Stimulated activated CD4-positive, alpha-beta T cell treated with anti-CD3 and anti-CD28 coated beads, TNF-alpha, amount 100 ng/mL, for 1 hour (primary cell): ENCODE measurements around the gene NRG3.

Experiments used
- DNase-seq, 3 donors: peaks; one replicate each; pipeline ENCODE4 v3.0.0-alpha.2; 2020; ENCODE audit warnings: low read depth in 3 of 3, low spot score in 1 of 3

The NRG3 gene

DNA sequence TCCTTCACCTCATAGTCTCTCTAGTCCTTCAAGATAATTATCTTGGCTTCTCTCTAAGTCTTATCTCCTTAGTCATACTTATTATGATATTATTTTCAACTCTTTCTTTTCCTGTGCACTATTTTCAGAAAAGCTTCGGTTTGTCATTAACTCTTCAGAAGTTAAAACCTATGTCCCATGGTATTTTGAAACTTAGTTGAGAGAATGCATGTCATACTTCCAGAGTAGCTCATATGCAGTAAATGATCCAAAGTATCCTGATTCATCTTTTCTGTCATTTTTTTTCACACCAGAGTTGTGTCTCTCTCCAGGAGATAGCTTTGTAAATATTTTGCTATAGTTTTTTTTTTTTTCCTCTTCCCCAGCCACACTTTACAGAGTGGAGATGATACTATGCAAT is 1008.6 kb downstream of the NRG3 start:
- DNase-seq: no peak

DNA sequence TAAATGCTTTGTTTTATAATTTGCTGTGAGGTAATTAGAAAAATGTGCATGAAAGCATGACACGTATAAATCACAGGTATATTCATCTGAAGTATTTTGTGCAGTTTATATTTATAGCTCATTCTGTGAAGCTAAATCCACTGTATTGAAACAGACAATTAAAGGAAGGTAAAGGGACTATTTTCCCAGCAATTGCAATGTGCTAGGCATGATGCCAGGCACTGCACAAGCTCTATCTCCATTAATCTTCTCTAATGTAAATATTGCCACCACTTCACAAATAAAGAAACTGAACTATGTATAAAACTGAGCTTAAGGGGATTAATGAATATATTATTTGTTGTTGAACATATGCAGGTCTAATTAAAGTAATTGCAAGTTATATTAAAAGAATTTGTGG is 1012.5 kb downstream of the NRG3 start:
- no peak for DNase-seq

DNA sequence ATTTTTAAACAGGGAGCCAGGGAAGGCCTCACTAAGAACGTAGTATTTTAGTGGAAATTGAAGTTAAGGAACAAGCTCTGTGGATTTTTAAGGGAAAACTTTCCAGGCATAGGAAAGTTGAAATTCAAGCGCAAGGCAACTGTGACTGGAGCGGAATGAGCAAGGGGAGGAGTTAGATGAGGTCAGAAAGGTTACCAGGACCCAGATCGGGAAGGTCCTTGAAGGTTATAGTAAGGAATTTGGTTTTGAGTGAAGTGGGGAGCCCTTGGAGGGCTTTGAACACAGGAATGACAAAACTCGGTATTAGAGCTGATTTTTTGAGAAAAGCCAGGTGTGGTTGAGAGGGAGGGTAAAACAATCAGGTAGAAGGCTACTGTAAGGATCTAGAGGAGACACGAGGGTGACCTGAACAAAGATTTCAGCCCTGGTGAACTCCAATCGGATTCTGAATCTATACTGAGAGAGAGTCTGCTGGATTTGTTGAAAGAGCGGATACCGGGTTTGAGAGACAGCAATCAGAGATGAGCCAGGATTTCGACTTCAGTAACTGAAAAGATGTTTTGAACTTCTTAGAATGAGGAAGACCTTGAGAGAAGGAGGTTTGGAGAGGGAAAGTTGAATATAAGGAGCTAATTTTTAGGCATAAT is 1013.9 kb downstream of the NRG3 start:
- DNase-seq: no peak

DNA sequence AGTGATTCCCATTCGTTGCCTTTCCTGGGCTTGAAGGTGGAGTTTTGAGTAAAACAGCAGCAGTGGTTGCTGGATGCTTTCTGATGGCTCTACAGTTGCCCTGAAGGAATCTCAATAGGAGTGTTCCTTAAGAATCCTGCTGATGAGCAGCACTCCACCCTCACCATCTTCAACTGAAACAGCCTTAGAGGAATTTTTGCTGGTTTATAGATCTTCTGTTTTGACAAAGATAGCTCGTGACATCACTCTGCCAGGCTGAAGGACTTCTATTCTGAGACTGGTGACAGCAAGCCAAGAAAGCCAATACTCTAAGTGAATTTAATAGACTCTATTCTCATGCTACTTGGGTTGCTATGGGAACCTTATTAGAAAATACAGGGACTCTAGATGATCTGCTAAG is 1014.7 kb downstream of the NRG3 start:
- no peak for DNase-seq

DNA sequence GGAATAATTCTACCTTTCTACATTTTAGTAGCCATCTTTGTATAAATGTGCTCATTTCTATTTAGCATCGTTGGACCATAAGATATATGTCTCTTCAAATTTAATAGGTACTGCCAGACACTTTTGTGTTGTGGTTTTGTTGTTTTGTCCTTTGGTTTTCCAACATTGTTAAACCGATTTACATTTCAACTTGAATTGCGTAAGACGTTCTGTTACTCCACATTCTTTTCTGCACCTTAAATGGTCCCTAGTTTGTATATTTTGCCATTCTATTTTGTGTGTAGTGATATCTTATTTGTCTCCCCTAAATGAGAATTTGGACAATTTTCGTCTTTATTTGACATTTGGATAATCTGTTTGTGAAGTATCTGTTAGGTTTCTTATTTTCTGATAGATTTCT is 1015.6 kb downstream of the NRG3 start:
- DNase-seq: no peak

DNA sequence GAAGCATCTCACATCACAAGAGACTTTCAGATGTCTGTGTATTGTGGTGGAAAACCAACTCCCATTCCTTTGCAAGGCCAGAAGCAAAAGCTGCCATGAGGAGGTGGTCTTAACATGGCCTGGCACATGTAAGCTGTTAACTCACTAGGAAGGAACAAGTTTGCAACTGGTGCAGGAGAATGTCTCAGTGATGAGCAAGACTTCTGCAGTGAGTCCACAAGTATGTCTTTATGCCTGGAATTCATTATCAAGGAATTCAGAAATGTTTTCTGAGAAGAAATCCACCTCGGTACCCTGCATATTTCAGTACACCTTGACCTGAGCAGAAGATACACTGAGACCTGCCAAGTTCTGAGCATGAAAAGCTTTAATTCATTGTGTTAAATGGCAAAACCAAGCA is 1033.1 kb downstream of the NRG3 start:
- DNase-seq: no peak

DNA sequence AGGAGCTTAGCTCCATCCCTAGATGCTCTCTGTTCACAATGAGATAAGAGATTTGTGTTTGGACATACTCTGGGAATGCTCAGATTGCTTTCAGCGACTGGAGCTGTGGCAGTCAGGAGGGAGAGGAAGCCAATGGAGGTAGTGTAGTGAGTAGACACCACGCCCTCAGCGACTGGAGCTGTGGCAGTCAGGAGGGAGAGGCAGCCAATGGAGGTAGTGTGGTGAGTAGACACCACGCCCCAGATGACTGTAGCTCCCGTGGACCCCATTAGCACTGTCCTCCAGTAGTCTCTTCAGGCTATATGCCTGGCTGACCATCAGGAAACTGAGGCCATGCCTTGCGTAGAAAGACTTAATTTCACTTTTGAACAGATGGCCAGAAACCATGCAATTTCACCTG is 1033.8 kb downstream of the NRG3 start:
- DNase-seq: no peak

- no peak for DNase-seq
Observed at GRCh38 chr10:82910301-82910700, 1035.3 kb downstream of the NRG3 start.

DNA sequence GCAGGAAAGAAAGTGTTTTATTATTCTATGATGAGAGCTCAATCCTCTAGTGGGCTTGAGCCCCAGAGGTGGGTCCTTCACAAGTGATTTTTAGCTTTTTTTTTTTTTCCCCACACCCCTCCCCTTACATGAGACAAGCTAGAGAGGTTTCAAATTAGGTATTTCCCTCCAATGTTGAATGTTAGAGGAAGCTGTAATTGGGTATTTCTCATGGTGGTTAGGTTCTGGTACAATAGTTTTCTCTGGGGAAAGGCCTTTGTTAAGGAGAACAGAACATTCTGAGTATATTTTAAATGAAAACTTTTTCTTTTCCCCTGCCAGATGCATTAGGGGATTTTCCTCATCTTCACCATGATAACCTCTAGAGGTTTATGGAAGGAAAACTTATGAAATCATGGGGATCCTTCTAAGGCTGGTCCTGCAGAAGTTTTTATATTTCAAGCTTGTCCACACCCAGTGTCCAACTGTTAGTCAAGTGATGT is 1039.7 kb downstream of the NRG3 start:
- no peak for DNase-seq

DNA sequence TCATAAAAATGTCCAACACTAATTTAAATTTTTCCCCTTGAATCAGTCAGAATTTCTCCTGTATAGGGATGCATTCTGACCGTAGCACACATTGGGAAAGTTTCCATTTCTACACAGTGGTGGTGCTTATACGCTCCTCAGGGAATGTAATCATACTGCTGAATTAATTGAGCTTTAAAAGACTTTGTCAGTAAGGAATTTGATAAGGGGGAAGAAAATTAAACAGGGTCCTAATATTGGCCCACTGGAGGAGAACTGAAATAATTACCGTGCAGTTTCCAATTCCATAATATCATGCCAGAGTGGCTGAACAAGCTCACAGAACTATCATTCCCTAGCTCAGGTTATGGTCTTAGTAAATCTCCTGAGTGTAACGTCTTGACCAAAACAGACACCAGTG is 1041.9 kb downstream of the NRG3 start:
- no peak for DNase-seq

- no peak for DNase-seq
Observed at GRCh38 chr10:82918022-82918421, 1043.0 kb downstream of the NRG3 start.

DNA sequence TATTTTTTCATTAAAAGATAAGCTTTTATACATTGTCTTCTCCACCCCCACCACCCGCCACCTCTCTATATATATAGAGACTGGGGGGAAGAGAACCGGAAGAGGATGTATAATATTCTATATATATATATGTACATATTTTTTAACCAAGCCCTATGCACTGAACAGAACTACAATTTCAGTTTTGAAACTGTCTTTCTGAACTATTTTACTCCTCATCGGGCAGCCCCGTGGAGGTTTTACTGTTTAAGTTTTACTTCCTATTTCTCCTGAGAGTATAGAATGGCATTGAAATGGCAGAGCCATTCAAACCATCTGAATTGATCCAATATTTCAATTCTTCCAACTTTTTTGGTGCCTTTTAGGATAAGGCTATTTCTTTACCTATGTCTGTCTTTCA is 1047.1 kb downstream of the NRG3 start:
- no peak for DNase-seq

- no peak for DNase-seq
Observed at GRCh38 chr10:82922755-82923154, 1047.8 kb downstream of the NRG3 start.

DNA sequence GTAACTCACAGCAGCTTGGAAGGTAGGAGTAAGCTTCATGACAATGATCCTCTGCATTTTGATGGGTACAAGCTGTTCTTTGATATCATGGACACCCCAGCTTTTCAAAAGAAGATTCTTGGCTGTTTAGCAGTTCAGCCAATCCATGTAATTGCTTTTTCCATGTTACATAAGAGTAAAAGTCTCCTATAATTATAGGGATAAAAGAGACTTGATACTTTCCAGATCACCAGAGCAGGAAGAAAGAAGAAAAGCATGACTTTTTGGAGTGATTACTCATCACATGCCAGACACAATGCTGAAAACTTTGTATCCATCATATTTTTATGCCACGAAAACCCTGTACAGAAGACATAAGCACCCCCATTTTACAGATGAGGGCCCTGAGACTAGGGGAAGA is 1049.7 kb downstream of the NRG3 start:
- no peak for DNase-seq

DNA sequence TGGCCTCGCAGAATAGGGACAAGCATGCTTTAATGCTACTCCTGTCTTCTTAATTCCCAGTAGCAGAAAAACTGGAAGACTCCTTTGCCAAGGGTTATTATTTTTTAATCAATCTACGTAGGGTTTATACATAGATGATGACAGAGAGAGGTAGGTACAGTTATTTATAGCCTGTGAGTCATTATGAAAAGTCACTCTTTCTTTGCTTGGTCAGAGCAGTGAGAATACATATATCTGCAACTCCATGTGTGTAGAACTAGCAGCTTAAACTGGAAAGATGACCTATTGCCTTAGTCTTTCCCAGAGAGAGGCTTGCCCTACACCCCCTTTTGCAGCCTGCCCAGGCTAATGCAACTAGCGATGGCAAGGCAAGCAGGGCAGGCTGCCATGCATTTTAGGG is 1050.6 kb downstream of the NRG3 start:
- no peak for DNase-seq

DNA sequence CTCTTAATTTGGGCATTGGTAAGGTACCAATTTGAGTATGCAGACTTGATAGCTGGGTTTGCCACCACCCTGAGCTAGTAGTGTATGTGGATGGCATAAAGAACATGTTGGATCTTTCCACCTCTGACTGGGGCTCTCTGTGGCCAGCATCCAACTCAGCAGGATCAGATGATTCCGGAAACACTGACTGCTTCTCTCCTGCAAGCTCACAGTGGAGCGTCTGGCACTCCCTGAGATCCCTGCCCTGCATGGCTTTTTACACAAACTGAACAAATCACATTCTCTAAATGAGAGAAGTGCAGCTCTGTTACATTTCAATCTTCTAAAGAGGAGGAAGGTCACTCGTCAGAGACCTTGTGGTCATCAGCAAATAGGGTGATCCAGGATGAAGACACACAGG is 1057.5 kb downstream of the NRG3 start:
- DNase-seq: no peak

GRCh38 chr10:82934429-82934828 is 1059.4 kb downstream of the NRG3 start:
- no peak for DNase-seq

DNA sequence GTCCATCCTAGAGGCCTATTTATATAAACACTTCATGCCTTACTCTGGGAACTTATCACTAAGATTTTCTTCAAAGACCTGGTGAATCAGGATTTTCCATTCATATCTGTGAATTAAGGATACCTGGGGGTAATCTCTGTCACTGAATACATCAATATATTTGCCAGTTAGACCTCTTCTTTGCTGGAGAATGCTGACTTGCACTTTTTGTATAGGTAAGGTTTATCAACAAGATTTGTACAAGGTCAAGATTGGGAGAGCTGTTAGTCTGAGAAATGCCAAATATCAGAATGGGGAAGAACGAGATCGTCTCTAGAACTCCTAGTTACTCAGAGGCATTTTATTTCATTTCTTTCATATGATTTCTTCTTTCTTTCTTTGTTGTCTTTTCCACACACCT is 1060.0 kb downstream of the NRG3 start:
- DNase-seq: no peak

DNA sequence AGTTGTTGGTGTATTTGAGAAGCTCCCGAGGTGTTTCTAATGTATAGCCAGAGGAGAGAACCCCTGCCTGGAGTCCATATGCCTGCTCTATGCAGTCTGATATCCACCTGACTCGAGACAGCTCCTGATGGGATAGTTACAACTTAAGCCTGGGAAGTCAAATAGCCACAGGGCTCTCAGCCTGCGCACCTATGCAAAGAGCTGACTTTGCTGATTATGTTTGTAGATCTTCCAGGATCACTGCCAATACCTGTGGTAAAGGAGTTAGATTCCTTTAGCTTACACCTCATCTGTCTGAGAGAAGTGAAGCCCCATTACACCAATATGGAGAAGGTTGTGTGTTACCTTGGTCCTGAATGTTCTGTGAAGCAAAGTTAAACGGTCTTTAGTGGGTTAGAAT is 1063.3 kb downstream of the NRG3 start:
- DNase-seq: no peak

- no peak for DNase-seq
Observed at GRCh38 chr10:82942286-82943099, 1067.5 kb downstream of the NRG3 start.

DNA sequence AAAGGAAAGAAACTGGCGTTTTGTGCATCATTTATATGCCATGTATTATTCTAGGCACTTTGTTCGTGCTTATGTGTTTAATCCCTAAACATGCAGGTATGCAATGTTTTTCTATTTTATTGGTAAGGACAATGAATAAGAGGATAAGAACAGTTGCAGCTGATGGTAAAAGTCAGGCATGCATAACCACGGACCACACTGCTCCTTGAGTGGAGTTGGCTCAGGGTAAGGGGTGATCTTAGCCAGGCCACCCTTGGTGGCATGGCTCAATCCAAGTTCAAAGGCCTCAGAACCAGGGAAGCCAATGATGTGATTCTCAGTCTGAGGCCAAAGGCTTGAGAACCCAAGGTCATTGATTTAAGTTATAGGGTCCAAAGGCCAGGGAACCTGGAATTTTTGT is 1068.1 kb downstream of the NRG3 start:
- no peak for DNase-seq

GRCh38 chr10:82949816-82950575 is 1075.0 kb downstream of the NRG3 start:
- no peak for DNase-seq
